Transverse colon (tissue), 4 donors: ENCODE data around the gene PRG2.

Experiments used
- EP300 ChIP-seq: sonication (generic); formaldehyde crosslinking; IDR thresholded peaks from one replicate; pipeline ENCODE4 v1.6.1; 2017; ENCODE audit warnings: antibody characterized with exemption, low read depth
- POLR2A ChIP-seq: fragments of 450-650 bp; IDR thresholded peaks from one replicate; pipeline ENCODE4 v1.6.1; 2016; ENCODE audit warnings: antibody characterized with exemption, mild to moderate bottlenecking, moderate library complexity
- POLR2AphosphoS5 ChIP-seq, 3 donors: sonication (generic); formaldehyde crosslinking; IDR thresholded peaks; one replicate each; pipeline ENCODE4 v1.6.1; 2016; ENCODE audit warnings: antibody characterized with exemption in 3 of 3
- TF ChIP-seq, protein P1 (sequence below), 5 experiments: fragments of 200-600 bp in 3 of 5; fragments of 450-650 bp in 2 of 5; sonication (generic) in 3 of 5; IDR thresholded peaks; 1 replicate in 2 of 5; 2 replicates in 3 of 5; pipeline ENCODE4 v1.5.1; 2016 to 2017; ENCODE audit warnings: antibody characterized with exemption in 5 of 5, inconsistent platforms in 3 of 5, mild to moderate bottlenecking in 2 of 5, moderate library complexity in 1 of 5

DNA sequence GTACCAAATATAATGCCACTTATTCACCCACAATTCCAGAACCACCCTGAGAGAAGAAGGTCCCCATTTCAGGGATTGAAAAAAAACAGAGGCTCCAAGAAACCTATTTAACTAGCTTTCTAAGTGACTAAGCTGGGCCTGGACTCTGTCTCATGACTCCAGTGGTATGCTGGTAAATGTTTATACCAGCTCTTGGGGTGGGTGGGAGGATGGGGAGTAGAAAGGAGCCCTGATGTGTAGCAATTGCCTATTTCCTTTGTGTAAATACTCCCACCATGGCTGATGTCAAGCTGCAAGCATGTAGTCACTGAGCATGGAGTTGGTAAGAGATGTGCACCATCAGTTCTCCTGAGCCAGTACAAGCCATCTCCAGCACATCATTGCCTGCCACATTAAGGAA is 12.3 kb downstream of the PRG2 start:
- TF ChIP-seq, protein P1, sequence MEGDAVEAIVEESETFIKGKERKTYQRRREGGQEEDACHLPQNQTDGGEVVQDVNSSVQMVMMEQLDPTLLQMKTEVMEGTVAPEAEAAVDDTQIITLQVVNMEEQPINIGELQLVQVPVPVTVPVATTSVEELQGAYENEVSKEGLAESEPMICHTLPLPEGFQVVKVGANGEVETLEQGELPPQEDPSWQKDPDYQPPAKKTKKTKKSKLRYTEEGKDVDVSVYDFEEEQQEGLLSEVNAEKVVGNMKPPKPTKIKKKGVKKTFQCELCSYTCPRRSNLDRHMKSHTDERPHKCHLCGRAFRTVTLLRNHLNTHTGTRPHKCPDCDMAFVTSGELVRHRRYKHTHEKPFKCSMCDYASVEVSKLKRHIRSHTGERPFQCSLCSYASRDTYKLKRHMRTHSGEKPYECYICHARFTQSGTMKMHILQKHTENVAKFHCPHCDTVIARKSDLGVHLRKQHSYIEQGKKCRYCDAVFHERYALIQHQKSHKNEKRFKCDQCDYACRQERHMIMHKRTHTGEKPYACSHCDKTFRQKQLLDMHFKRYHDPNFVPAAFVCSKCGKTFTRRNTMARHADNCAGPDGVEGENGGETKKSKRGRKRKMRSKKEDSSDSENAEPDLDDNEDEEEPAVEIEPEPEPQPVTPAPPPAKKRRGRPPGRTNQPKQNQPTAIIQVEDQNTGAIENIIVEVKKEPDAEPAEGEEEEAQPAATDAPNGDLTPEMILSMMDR (IDR thresholded peaks at IDR 0.05): no peak
- TF ChIP-seq POLR2AphosphoS5 (IDR thresholded peaks at IDR 0.05) (no peak), POLR2A (no peak), EP300 (no peak)
